ENCODE results near the gene EXOC4.
A peak's percentile ranks its signal among the peaks of the same experiment; 100 is the strongest.

Gene EXOC4

GRCh38 chr7:133931053-133931452 is 678.2 kb downstream of the EXOC4 start:
- TF ChIP-seq, protein P1, sequence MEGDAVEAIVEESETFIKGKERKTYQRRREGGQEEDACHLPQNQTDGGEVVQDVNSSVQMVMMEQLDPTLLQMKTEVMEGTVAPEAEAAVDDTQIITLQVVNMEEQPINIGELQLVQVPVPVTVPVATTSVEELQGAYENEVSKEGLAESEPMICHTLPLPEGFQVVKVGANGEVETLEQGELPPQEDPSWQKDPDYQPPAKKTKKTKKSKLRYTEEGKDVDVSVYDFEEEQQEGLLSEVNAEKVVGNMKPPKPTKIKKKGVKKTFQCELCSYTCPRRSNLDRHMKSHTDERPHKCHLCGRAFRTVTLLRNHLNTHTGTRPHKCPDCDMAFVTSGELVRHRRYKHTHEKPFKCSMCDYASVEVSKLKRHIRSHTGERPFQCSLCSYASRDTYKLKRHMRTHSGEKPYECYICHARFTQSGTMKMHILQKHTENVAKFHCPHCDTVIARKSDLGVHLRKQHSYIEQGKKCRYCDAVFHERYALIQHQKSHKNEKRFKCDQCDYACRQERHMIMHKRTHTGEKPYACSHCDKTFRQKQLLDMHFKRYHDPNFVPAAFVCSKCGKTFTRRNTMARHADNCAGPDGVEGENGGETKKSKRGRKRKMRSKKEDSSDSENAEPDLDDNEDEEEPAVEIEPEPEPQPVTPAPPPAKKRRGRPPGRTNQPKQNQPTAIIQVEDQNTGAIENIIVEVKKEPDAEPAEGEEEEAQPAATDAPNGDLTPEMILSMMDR (IDR thresholded peaks at IDR 0.05; ENCODE audit: low read depth, low read length): no peak
- H3K27me3 ChIP-seq (ENCODE audit: insufficient read depth, low read depth, severe bottlenecking): no peaks in the 10 kb centered on the region
- H3K27ac ChIP-seq: no peak overlapping the region
- no peak overlapping the region for H3K4me3 ChIP-seq (ENCODE audit: low read depth, low read length)
- H3K36me3 ChIP-seq: no peaks in the 10 kb centered on the region
- H3K9me3 ChIP-seq (ENCODE audit: severe bottlenecking): no peaks in the 10 kb centered on the region
- no peak for DNase-seq

- H3K27me3 ChIP-seq (ENCODE audit: insufficient read depth, low read depth, severe bottlenecking): no peaks in the 10 kb centered on the region
- H3K27ac ChIP-seq: no peak overlapping the region
- TF ChIP-seq, protein P1 (IDR thresholded peaks at IDR 0.05; ENCODE audit: low read depth, low read length): no peak
- no peak for DNase-seq
- no peaks in the 10 kb centered on the region for H3K36me3 ChIP-seq
- no peaks in the 10 kb centered on the region for H3K9me3 ChIP-seq (ENCODE audit: severe bottlenecking)
- H3K4me3 ChIP-seq (ENCODE audit: low read depth, low read length): no peak overlapping the region
These were observed 679.7 kb downstream of the EXOC4 start for GRCh38 chr7:133932591-133932990.

GRCh38 chr7:133934262-133934976 is 681.5 kb downstream of the EXOC4 start:
- DNase-seq: peak; percentile 61
- peaks cover 3% of the 10 kb centered on the region; the same call in 1 of the 2 replicates for H3K36me3 ChIP-seq
- no peak overlapping the region for H3K4me3 ChIP-seq (ENCODE audit: low read depth, low read length)
- TF ChIP-seq, protein P1 (IDR thresholded peaks at IDR 0.05; ENCODE audit: low read depth, low read length): no peak
- H3K27me3 ChIP-seq (ENCODE audit: insufficient read depth, low read depth, severe bottlenecking): no peaks in the 10 kb centered on the region
- H3K27ac ChIP-seq: peak overlapping the region; percentile 17
- H3K9me3 ChIP-seq (ENCODE audit: severe bottlenecking): no peaks in the 10 kb centered on the region

GRCh38 chr7:133934977-133935330 is 682.1 kb downstream of the EXOC4 start:
- DNase-seq: no peak
- Histone ChIP-seq H3K4me3 (ENCODE audit: low read depth, low read length) (no peak overlapping the region), H3K27ac (no peak overlapping the region), H3K27me3 (ENCODE audit: insufficient read depth, low read depth, severe bottlenecking) (no peaks in the 10 kb centered on the region), H3K9me3 (ENCODE audit: severe bottlenecking) (no peaks in the 10 kb centered on the region), H3K36me3 (peaks cover 3% of the 10 kb centered on the region; the same call in 1 of the 2 replicates)
- TF ChIP-seq, protein P1 (IDR thresholded peaks at IDR 0.05; ENCODE audit: low read depth, low read length): no peak

- Histone ChIP-seq H3K27me3 (ENCODE audit: insufficient read depth, low read depth, severe bottlenecking) (no peaks in the 10 kb centered on the region), H3K27ac (no peak overlapping the region), H3K4me3 (ENCODE audit: low read depth, low read length) (no peak overlapping the region), H3K9me3 (ENCODE audit: severe bottlenecking) (no peaks in the 10 kb centered on the region), H3K36me3 (peaks cover 3% of the 10 kb centered on the region; the same call in 1 of the 2 replicates)
- TF ChIP-seq, protein P1 (IDR thresholded peaks at IDR 0.05; ENCODE audit: low read depth, low read length): no peak
- no peak for DNase-seq
These were observed 683.2 kb downstream of the EXOC4 start for GRCh38 chr7:133936074-133936473.

DNA sequence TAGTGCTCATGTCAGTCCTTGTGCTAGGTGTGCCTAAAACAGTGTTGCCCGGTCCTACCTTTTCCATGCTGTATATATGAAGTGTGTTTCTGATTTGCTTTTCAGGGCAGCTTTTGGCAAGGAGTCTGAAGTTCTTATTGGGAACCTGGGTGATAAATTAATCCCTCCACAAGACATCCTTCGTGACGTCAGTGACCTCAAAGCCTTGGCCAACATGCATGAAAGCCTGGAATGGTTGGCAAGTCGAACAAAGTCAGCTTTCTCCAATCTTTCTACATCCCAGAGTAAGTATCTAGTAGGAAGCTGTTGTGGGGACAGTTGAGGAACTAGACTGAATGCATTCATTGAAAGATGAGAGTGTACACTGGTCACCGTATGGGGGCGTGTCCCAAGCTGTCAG is 684.9 kb downstream of the EXOC4 start:
- Histone ChIP-seq H3K4me3 (ENCODE audit: low read depth, low read length) (no peak overlapping the region), H3K36me3 (peaks cover 3% of the 10 kb centered on the region; the same call in 1 of the 2 replicates), H3K27me3 (ENCODE audit: insufficient read depth, low read depth, severe bottlenecking) (no peaks in the 10 kb centered on the region), H3K27ac (no peak overlapping the region), H3K9me3 (ENCODE audit: severe bottlenecking) (no peaks in the 10 kb centered on the region)
- TF ChIP-seq, protein P1 (IDR thresholded peaks at IDR 0.05; ENCODE audit: low read depth, low read length): no peak
- no peak for DNase-seq

Data from WERI-Rb-1 (cell line).